Ovary (tissue), 3 donors: ENCODE measurements around the gene MXD3.

Experiments
- POLR2A ChIP-seq: fragments of 450-650 bp; IDR thresholded peaks from one replicate; pipeline ENCODE4 v1.6.1; 2017; ENCODE audit warnings: antibody characterized with exemption, mild to moderate bottlenecking, moderate library complexity
- TF ChIP-seq, protein P1 (sequence below), 3 donors: fragments of 450-650 bp in 2 of 3; fragments of 200-600 bp in 1 of 3; IDR thresholded peaks; one replicate each; pipeline versions ENCODE4 v1.5.1 to v1.8.0; 2016 to 2022; ENCODE audit warnings: antibody characterized with exemption in 3 of 3, mild to moderate bottlenecking in 1 of 3
- donor health status: DM: no; HTN: no; CAD: no.

DNA sequence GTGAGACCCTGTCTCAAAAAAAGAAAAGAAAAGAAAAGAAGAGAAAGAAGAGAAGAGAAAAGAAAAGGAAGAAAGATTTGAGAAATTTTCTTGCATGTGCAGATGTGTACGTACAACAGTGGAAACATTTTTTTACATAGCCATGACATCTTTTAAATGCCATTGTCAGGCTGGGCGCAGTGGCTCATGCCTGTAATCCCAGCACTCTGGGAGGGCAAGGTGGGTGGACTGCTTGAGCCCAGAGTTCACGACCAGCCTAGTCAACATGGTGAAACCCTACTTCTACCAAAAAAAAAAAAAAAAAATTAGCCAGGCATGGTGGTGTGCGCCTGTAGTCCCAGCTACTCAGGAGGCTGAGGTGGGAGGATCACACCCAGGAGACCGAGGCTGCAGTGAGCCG lies 33.2 kb upstream of the MXD3 start:
- TF ChIP-seq, protein P1, sequence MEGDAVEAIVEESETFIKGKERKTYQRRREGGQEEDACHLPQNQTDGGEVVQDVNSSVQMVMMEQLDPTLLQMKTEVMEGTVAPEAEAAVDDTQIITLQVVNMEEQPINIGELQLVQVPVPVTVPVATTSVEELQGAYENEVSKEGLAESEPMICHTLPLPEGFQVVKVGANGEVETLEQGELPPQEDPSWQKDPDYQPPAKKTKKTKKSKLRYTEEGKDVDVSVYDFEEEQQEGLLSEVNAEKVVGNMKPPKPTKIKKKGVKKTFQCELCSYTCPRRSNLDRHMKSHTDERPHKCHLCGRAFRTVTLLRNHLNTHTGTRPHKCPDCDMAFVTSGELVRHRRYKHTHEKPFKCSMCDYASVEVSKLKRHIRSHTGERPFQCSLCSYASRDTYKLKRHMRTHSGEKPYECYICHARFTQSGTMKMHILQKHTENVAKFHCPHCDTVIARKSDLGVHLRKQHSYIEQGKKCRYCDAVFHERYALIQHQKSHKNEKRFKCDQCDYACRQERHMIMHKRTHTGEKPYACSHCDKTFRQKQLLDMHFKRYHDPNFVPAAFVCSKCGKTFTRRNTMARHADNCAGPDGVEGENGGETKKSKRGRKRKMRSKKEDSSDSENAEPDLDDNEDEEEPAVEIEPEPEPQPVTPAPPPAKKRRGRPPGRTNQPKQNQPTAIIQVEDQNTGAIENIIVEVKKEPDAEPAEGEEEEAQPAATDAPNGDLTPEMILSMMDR (IDR thresholded peaks at IDR 0.05) = no peak
- no peak for TF ChIP-seq POLR2A
